PFSK-1 (cell line): ENCODE results near the gene UBE2E1.

Experiments
- FOXP2 ChIP-seq: optimal IDR thresholded peaks from 2 replicates; pipeline ENCODE3; 2011; ENCODE audit warnings: borderline replicate concordance, control low read depth, inconsistent platforms; ENCODE audit not compliant: insufficient read depth; ENCODE audit errors: extremely low read length, extremely low read depth
- POLR2AphosphoS5 ChIP-seq: IDR thresholded peaks from 2 replicates; pipeline ENCODE4 v1.6.1; 2012; ENCODE audit warnings: low read depth, mild to moderate bottlenecking, control low read depth, low read length, moderate library complexity
- REST ChIP-seq, 2 experiments: IDR thresholded peaks; 2 replicates each; pipeline versions ENCODE4 v1.6.1 to v1.8.0; 2011 to 2012; ENCODE audit warnings: low read depth in 2 of 2, low read length in 2 of 2, control low read depth in 1 of 2, inconsistent platforms in 1 of 2, mild to moderate bottlenecking in 1 of 2, moderate library complexity in 1 of 2; ENCODE audit not compliant: insufficient read depth in 1 of 2
- SIN3A ChIP-seq: IDR thresholded peaks from 2 replicates; pipeline ENCODE4 v1.6.1; 2012; ENCODE audit warnings: mild to moderate bottlenecking, low read length, moderate library complexity, borderline replicate concordance; ENCODE audit not compliant: insufficient read depth
- TAF1 ChIP-seq: IDR thresholded peaks from 2 replicates; pipeline ENCODE4 v1.6.1; 2012; ENCODE audit warnings: low read length, control low read depth, borderline replicate concordance; ENCODE audit not compliant: insufficient read depth

Gene UBE2E1

GRCh38 chr3:23830869-23831484, 25.2 kb downstream of the UBE2E1 start:
- TF ChIP-seq REST (IDR thresholded peaks at IDR 0.05; ENCODE audit: insufficient read depth in 1 of 2, low read depth in 2 of 2, low read length in 2 of 2) (no peak), TAF1 (no peak), FOXP2 (no peak), POLR2AphosphoS5 (no peak), SIN3A (no peak)

- TF ChIP-seq TAF1 (no peak), POLR2AphosphoS5 (no peak), SIN3A (no peak), FOXP2 (no peak), REST (IDR thresholded peaks at IDR 0.05; ENCODE audit: insufficient read depth in 1 of 2, low read depth in 2 of 2, low read length in 2 of 2) (no peak)
These were observed 26.0 kb downstream of the UBE2E1 start for GRCh38 chr3:23831517-23832394.

- TF ChIP-seq REST (IDR thresholded peaks at IDR 0.05; ENCODE audit: insufficient read depth in 1 of 2, low read depth in 2 of 2, low read length in 2 of 2) (no peak), TAF1 (no peak), FOXP2 (no peak), SIN3A (no peak), POLR2AphosphoS5 (no peak)
These were observed 26.8 kb downstream of the UBE2E1 start for GRCh38 chr3:23832523-23832922.

GRCh38 chr3:23834082-23834870, 28.5 kb downstream of the UBE2E1 start:
- TF ChIP-seq SIN3A: no peak
- no peak for TF ChIP-seq POLR2AphosphoS5
- no peak for TF ChIP-seq FOXP2
- no peak for TF ChIP-seq TAF1
- no peak for TF ChIP-seq REST (IDR thresholded peaks at IDR 0.05; ENCODE audit: insufficient read depth in 1 of 2, low read depth in 2 of 2, low read length in 2 of 2)
